GM19351 (cell line): ENCODE measurements around the gene SCGB3A2.

Source experiments
- ATAC-seq: cut with Tn5 transposase; IDR thresholded peaks from one replicate; pipeline ENCODE4 v1.9.1; 2021; ENCODE audit warnings: mild to moderate bottlenecking, moderate library complexity; ENCODE audit not compliant: unreplicated experiment

The SCGB3A2 gene, protein sequence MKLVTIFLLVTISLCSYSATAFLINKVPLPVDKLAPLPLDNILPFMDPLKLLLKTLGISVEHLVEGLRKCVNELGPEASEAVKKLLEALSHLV

DNA sequence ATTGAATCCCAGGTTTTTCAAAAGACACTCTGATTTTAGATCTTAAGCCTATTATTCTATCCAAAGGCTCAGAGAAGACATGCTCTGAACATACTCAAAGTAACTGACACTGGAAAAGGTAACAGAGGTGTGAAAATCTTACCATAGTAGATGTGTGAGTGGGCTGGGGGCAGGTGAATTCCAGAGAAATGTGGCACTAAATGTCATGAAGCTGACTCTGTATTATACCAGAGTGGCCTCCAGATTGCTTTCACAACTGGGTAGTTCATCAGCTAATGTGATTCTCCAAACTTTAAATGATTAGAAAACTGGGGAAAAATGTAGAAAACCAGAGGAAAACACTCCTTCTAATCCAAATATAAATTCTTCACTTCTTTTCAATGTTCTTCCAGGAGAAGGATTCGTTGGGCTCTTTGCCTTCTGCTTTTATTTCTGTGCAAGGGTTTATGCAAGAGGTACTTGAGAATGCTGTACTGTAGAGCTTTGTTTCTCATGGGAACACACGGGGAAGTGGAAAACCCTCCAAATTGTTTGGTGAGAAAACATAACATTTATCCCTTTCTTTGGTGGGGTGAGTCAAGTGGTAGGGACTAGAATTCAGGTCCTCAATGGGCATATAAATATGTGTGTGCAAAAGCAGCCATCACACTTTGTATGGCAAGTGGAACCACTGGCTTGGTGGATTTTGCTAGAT lies at the start of gene SCGB3A2:
Gene SCGB3A2, plus strand, starts transcription at position 646 of the 694 bp plus-strand sequence. CDS start 93 bp downstream, outside the sequence.
- ATAC-seq: no peak

DNA sequence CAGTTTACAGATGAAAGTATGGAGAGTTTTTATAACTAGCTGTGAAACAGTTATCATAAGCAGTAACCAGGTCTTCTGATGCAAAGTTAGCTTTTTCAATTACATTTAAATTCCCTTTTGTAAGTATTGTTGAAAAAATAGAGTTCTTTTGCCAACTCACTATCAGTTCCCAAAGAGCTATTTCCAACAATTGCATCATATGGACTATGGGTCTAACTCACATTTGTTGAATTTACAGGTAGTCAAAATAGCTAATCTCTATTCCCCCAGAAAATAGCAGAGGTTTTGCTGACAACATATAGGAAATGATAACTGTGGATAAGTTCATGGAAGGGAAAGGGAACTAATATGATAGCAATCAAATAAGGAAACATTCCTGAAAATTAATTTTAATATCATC lies 48.5 kb upstream of the SCGB3A2 start:
- no peak for ATAC-seq

DNA sequence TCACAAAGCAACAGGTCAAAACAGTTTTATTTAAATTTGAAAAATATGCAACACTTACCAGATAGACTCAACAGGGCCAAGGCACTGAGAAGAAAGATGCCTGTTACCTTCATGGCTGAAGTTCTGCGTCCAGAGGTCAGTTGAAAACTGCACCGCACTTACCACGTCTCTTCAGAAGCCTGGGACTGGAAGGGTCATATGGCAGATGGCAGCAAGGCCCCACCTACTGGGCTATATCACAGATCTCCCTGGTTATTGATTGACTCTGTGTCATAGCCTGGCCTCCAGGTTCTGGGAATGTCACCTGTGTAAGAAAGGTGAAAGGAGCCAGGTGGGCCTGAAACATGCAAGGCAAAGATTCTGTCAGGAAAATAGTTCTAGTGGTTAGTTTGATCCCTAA lies 47.0 kb upstream of the SCGB3A2 start, which contains the start of gene SPINK1:
Gene SPINK1, minus strand, starts transcription at position 207 of the 400 bp plus-strand sequence. Its CDS starts 94 bp downstream, at position 113.
- ATAC-seq: no peak

DNA sequence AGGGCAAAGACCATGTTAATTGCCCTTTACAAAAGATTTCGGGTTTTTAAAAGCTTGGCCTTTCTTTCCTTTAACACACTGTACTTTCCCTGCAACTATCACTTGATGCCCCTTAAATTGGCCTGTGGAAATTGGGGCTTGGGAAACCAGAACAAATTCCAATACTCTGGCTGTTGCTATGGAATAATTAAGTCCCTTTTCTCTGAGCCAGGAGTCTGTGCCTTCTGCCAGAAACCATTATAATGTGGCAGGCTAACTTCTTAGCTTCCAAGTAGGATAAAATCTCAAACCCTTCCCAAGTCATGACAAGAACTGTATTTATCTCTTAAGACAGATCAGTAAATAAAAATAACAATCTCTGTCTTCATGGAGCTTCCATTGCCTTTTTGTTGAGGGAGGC lies 46.0 kb upstream of the SCGB3A2 start:
- ATAC-seq: no peak

DNA sequence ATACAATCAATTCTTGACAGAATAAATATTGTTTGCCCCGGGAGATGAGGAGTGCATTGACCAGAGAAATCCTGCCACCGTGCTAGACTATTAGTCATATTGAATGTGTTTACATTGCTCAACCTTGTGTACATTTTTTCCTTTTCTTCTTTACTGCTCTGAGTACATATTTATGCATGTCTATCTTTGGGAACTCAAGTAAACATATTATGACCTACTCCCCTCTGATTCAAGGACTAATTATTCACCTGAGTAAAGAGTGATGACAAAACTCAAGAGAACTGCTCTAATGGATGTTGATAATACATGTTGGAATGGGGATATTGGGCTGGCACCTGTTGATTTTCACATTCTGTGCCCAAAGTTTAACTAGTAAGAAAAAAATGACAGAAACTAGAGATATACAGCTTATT lies 43.1 kb upstream of the SCGB3A2 start:
- ATAC-seq: no peak

DNA sequence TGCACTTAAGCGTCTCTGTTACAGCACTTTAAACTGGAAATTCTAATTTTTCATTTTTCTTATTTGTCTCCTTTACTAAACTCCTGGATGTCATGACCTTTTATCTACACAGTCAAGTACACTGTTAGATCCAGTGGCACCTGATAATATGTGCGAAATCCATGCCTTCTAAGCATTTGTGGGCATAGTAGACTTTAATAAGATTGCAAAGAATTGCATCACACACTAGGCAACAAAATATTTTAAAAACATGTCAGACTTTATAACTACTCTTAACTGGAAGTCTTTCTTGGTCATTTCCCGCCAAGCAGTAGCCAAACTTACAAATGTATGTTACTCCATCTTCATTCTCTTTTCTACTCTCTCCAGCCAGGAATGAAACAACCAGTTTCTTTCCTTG lies 42.1 kb upstream of the SCGB3A2 start:
- ATAC-seq: no peak

DNA sequence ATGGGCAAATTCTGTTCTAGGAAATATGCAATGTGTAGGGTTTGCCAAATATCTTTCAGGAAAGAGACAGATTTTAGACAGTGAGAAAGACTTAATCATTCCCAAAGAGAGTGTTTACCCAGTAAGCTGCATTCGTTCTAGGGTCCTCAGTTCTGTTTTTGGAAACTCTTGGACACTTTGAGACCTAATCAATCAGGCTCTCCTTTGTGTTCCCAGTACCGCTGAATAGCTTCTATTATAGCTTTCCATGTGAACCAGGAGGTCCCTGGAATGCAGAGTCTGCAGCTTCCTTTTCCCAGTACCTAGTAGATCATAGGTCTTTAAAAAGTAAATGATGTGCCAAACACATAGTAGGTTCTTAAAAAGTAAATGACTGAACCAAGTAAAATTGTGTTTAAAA lies 35.6 kb upstream of the SCGB3A2 start:
- no peak for ATAC-seq

DNA sequence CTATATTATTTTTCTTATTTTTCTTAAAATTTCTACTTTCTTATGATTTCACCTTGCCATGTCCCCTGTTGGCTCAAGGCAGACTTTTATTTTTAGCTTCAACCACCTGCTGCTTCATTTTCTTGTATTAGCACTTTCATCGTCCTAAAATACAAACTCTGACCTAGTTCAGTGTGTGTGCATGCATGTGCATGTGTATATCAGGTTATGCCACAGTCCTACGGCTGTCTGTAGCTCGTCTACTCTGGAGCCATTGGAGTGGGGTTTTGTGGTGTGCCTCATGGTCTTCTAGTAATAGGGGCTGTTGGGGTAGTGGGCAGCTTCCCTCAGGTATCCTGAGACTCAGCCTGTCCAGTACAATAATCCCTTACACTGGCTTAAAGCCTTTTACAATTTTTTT lies 33.7 kb upstream of the SCGB3A2 start:
- no peak for ATAC-seq

DNA sequence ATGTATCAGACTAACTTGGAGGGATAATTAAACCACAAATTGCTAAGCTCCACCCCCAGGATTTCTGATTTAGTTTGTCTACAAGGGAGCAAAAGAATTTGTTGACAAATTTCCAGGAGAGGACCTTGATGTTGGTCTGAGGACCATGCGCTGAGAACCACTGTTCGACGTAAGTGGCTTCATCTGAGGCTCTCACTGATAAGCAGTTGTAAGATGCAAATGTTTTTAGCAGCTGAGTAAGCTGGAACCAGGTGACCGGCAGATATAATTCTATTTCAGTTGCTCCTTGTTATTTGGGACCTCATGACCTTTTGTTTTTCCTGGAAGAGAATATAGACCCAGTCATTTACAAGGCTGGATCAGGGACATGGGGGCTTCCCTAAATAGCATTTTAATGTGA lies 32.9 kb upstream of the SCGB3A2 start:
- no peak for ATAC-seq

DNA sequence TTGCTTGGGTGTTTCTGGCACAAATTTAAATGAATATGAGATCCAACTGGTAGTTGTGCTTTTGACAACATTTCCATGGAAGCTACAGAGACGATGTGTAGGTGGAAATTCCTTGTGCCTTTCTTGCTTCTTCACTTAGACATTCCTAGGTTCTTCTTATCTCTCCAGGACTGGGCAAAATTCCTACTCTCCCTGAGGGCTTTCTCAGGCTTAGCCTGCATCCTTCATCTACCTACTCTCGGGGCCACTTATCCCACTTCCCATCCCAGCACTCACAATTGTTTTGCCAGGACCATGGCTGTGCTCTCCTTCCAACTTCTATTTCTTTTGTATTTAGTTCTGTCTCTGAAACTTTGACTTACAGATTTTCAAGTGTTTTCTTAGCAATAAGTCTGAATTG lies 29.3 kb upstream of the SCGB3A2 start:
- no peak for ATAC-seq

DNA sequence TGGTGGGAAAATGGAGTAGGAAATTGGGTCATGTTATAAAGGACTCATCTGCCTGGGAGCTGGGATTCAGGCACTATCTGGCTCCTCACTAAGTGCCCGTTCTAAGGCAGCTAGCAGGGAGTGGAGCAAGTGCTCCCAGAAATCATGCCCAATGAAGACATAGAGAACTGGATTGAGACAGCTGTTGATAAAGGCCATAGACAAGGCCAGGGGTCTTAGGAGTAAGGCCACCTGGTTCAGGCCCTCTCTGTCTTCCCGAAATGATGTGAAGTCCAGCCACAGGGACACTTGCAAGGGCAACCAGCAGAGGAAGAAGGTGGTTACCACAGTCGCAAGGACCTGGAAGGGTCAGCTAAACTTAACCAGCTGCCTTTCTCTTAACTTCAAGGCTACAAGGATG lies 26.9 kb upstream of the SCGB3A2 start:
- no peak for ATAC-seq

DNA sequence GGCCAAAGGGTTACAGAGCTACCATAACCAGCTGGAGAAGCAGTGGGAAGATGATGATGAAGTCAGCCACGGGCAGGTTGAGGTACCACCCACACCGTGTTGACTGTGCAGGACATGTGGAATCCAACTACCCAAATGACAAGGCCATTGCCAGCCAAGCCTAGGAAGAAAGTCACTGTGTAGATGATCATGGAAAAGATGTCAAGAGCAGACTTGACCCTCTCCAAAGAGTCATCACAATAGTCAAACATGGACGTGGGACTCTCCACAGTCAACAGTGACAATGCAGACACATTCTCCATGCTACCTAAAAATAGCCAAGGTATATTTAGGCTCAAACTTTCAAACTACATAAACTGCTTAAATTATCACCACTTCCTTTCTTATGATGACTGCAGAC lies 26.1 kb upstream of the SCGB3A2 start:
- no peak for ATAC-seq

DNA sequence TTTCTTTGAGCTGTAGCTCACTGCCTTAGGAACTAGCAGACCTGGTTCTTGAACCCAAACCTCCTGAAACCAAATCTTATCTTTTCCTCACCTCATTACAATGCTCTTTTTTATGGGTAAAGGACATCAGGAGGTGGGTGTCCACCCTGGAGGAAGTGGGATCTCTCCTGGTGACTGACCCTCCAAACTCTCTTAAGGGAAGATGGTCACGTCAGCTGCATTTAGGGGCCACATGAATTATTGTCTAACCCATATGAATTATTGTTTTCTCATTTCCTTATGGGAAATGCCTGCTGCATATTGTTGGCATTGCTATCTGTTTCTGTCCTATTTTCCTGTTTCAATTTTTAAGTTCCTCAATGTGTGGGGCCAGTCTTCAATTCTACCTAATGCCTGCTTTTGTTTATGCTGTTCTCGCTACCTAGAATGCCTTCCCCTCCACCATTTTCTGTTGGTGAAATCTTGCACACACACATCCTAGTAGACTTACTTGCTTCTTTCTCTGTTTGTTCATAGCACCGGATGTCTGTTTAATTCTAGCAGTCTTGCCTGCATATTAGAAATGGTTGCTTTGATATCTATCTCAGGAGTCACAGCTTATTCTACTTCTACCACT lies 25.0 kb upstream of the SCGB3A2 start:
- ATAC-seq: no peak

DNA sequence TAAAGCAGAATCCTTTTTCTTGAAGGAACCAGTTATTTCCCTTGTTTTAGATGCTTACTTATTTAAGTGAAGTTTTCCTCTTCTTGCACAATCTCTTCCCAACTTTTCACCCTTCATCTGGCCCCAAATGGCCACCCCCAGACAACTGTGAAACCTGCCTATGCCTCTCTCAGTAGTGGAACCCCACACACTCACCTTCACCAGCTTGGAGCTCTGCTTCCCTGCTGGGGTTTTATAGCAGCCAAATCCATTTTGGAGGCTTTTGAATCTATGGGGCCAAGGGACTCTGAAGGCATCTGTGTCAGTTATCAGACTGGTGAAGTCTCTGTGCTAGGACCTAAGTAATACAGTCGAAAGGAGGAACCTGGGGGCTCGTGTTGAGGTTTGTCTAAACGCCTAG lies 24.2 kb upstream of the SCGB3A2 start:
- no peak for ATAC-seq

DNA sequence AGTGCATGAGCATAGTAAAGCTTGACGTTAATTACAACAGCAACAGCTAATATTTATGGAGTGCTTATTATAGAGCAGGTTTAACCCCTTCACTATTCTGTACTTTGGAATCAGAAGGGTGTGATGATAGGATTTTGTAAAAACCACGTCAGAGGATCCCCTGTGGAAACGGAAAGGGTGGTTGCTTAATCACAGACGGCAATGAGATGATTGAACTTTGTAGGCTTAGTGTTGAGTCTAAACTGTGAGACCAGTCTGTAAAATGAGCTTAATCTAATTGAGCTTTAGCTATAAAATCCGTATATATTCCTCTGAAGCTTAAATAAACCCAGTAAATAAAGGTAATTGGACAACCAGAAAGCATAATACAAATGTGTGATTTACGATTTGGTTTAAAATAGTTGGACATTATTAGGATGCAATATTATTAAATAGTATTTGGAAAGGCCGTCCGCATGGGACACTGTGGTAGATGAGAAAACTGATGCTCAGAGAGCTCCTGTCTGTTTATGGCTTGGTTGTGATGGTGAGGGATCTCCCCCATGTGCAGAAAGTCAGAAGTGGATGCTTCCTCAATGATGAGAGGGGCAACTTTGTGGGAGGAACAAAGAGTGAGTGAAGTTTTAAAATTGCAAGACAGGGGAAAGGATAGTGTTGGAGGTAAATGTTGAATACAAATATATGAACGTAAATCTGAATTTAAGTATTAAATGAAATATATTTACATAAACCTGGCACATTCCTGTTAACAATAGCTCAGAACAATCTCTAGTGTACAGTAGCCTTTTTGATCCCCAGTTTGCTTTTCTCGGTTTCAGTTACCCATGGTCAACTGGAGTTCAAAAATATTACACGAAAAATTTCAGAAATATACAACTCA lies 23.4 kb upstream of the SCGB3A2 start:
- ATAC-seq: no peak

DNA sequence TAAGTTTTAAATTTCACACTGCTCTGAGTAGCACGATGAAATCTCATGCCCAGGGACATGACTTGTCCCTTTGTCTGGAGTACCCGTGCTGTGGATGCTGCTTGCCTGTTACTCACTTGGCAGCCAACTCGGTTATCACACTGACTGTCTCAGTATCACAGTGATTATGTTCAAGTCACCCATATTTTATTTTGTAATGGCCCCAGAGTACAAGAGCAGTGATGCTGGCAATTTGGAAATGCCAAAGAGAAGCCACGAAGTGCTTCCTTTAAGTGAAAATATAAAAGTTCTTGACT lies 22.8 kb upstream of the SCGB3A2 start:
- no peak for ATAC-seq

DNA sequence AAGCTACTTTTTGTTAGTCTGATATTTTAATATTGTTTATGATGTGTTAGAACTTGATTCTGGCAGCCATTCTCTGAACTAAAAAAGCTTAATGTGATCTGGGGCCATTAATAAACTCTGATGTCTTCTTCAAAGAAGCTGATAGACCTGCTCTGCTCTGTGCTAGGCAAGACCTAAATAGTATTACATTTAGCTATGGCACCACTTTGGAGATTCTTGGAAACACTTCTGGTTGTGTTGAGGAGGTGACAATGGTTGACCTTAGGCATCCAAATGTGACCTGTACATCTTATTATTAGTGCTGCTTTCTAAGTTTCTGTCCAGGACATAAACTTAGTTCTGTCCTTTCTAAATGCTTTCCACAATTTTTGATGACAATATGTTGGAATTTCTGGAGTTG lies 21.7 kb upstream of the SCGB3A2 start:
- no peak for ATAC-seq

DNA sequence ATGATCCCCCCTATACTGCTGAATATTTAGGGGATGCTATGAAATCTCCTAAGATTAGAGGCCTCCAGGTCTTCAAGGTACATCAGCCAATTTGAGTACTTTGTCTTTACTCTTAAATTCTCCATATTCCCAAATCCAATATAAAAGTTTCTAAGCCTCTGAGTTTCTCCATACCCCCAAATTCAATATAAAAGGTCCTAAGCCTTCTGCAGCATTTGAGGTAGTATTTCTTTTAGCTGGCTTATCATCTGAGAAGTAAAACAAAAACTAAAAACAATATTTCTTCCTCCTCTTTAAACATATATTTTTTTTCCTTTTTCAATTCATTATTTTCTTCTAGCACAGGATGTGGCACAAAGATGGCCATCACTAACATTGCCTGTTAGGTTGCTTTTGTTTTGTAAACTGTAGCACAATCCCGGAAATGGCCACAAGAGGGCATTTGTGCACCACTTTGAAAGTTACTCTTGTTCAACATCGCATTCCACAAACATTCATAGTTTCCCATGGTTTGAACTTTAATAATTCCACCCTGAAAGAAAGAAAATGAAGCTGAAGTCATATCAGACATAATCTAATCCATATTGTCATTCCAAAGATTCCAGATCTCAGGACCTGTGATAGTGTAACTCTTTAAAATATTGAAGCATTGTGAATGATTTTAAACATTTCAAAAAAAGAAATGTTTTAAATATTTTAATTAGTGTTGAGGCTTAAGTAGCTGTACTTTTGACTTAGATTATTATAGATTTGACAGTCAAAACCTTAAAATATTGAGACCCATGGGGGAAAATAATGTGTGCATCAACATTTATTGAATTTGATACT lies 21.0 kb upstream of the SCGB3A2 start:
- ATAC-seq: peak; percentile 94

DNA sequence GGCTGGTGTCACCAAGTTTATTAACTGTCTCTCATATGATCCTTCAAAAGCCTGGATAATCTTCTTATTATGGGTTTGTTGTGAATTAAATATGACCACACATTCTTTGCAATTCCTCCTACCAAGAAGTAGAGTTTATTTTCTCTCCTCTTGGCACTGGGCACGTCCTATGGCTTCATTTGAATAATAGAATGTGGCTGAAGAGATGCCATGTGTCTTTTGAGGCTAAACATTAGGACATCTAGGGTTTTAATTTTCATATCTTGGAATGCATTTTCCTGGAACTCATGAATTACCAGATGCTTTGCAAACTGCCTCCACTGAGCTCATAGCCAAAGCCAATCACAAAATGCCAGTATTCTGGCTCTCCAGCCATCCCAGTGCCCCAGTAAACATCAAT lies 19.9 kb upstream of the SCGB3A2 start:
- no peak for ATAC-seq

DNA sequence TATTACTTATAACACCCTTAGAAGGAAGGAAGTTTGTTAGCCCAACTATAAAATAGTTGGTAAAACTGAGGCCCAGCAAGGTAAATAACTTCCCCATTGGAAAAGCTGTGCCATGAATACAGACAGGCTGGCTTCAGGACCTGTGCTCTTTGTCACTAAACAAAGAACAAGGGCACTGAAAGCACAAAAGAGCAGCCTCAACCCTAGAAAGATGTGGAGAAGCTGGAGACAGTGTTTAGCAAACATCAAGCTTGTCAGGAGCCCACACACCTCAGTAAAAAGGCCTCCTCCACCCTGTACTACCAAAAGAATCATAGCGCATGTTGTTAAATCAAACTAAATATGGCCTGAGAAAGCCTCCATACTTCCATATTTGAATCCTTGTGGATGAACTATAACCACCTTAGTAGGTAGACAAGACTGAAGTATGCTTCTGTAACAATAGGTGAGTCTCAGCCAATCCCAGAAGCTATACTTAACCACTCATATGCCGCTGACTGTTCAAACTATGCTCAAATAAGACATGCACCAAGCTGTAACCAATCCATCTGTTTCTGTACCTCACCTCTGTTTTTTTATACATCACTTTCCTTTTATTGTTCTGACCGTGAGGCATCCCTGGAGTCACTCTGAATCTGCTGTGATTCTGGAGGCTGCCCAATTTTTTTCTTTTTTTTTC lies 18.4 kb upstream of the SCGB3A2 start:
- no peak for ATAC-seq
